Neural cell (in vitro differentiated cells): ENCODE data around the gene ITGB7. TPM values are rescaled to one million over a fixed set of nuclear protein-coding genes. Genes with fewer than 3 reads are reported as not detected.

Experiments used
- H2AFZ ChIP-seq: fragments of 200-600, 300-800 bp; sonication (generic), shearing (Covaris generic); 2 replicates; pipeline ENCODE4 v1.6.0; 2014; ENCODE audit warnings: low read depth, mild to moderate bottlenecking, antibody characterized with exemption, low read length, moderate library complexity
- H3F3A ChIP-seq: fragments of 200-600 bp; shearing (Covaris generic); 2 replicates; pipeline ENCODE4 v1.6.1; 2016; ENCODE audit warnings: mild to moderate bottlenecking, moderate library complexity, mixed read lengths, antibody characterized with exemption, low read length; ENCODE audit not compliant: insufficient read depth, poor library complexity, severe bottlenecking
- H3K27ac ChIP-seq: fragments of 200-600, 300-800 bp; sonication (generic), shearing (Covaris generic); 2 replicates; pipeline ENCODE4 v1.5.1; 2014; ENCODE audit warnings: mild to moderate bottlenecking, low read length, moderate library complexity
- H3K27me3 ChIP-seq: fragments of 300-800, 200-600 bp; sonication (generic), shearing (Covaris generic); 2 replicates; pipeline ENCODE4 v1.6.0; 2014; ENCODE audit warnings: mild to moderate bottlenecking, low read depth, low read length, moderate library complexity; ENCODE audit not compliant: insufficient read depth
- H3K36me3 ChIP-seq: fragments of 300-800, 200-600 bp; sonication (generic), shearing (Covaris generic); 2 replicates; pipeline ENCODE4 v1.5.1; 2014; ENCODE audit warnings: mild to moderate bottlenecking, antibody characterized with exemption, low read length, moderate library complexity; ENCODE audit not compliant: insufficient read depth
- H3K4me2 ChIP-seq: fragments of 300-800, 200-600 bp; sonication (generic), shearing (Covaris generic); 2 replicates; pipeline ENCODE4 v1.6.0; 2014; ENCODE audit warnings: mild to moderate bottlenecking, low read length
- H3K4me3 ChIP-seq: fragments of 300-800, 200-600 bp; sonication (generic), shearing (Covaris generic); 2 replicates; pipeline ENCODE4 v1.5.1; 2014; ENCODE audit warnings: mild to moderate bottlenecking, low read length, moderate library complexity
- H3K79me2 ChIP-seq: fragments of 200-600 bp; shearing (Covaris generic); replicated peaks from 2 replicates; pipeline ENCODE4 v1.6.0; 2014; ENCODE audit warnings: mild to moderate bottlenecking, low read length, moderate library complexity; ENCODE audit not compliant: insufficient read depth
- H3K9ac ChIP-seq: fragments of 300-800, 200-600 bp; sonication (generic), shearing (Covaris generic); 2 replicates; pipeline ENCODE4 v1.6.1; 2016; ENCODE audit warnings: mild to moderate bottlenecking, low read length, mixed read lengths
- H3K9me2 ChIP-seq: fragments of 200-600 bp; shearing (Covaris generic); 2 replicates; pipeline ENCODE4 v1.6.1; 2016; ENCODE audit warnings: mild to moderate bottlenecking, low read length, mixed read lengths; ENCODE audit not compliant: insufficient read depth
- H3K9me3 ChIP-seq: fragments of 200-600, 300-800 bp; sonication (generic), shearing (Covaris generic); 2 replicates; pipeline ENCODE4 v1.6.1; 2016; ENCODE audit warnings: mild to moderate bottlenecking, mixed run types, low read length, moderate library complexity, mixed read lengths
- H4K20me1 ChIP-seq: fragments of 200-600 bp; shearing (Covaris generic); 2 replicates; pipeline ENCODE4 v1.6.1; 2016; ENCODE audit warnings: mild to moderate bottlenecking, mixed run types; ENCODE audit not compliant: insufficient read depth
- CTCF ChIP-seq: fragments of 450-650 bp; IDR thresholded peaks from 2 replicates; pipeline ENCODE4 v1.5.1; 2014; ENCODE audit warnings: antibody characterized with exemption, mild to moderate bottlenecking, moderate library complexity; ENCODE audit not compliant: poor library complexity, severe bottlenecking
- EP300 ChIP-seq: fragments of 450-650 bp; conservative IDR thresholded peaks from 2 replicates; pipeline ENCODE4 v1.6.1; 2014; ENCODE audit warnings: antibody characterized with exemption, mild to moderate bottlenecking, moderate library complexity; ENCODE audit not compliant: poor library complexity, severe bottlenecking
- EZH2 ChIP-seq: fragments of 200-600, 300-800 bp; shearing (Covaris generic), sonication (generic); IDR thresholded peaks from 2 replicates; pipeline ENCODE4 v1.6.1; 2014; ENCODE audit warnings: antibody characterized with exemption, low read length, borderline replicate concordance, mild to moderate bottlenecking; ENCODE audit not compliant: insufficient read depth, poor library complexity, severe bottlenecking
- MXI1 ChIP-seq: fragments of 450-650 bp; conservative IDR thresholded peaks from 2 replicates; pipeline ENCODE4 v1.6.1; 2014; ENCODE audit warnings: antibody characterized with exemption, mild to moderate bottlenecking; ENCODE audit not compliant: poor library complexity, severe bottlenecking
- POLR2AphosphoS5 ChIP-seq: IDR thresholded peaks from 2 replicates; pipeline ENCODE4 v1.6.1; 2012
- RAD21 ChIP-seq: fragments of 450-650 bp; conservative IDR thresholded peaks from 2 replicates; pipeline ENCODE4 v1.6.1; 2014; ENCODE audit warnings: antibody characterized with exemption, mild to moderate bottlenecking, moderate library complexity
- REST ChIP-seq: IDR thresholded peaks from 2 replicates; pipeline ENCODE4 v1.6.1; 2012; ENCODE audit warnings: borderline replicate concordance
- SMC3 ChIP-seq: fragments of 450-650 bp; conservative IDR thresholded peaks from 2 replicates; pipeline ENCODE4 v1.6.1; 2014; ENCODE audit warnings: antibody characterized with exemption, mild to moderate bottlenecking, moderate library complexity; ENCODE audit not compliant: poor library complexity
- TAF1 ChIP-seq: IDR thresholded peaks from 2 replicates; pipeline ENCODE4 v1.6.1; 2012; ENCODE audit warnings: low read depth
- polyA plus RNA-seq: library from polyadenylated mRNA; depleted of rRNA; stranded (reverse); fragments of >200 nt; gene quantifications from 2 replicates; pipeline ENCODE4 v1.2.3, GENCODE V29; 2014

The ITGB7 gene
- polyA plus RNA-seq, 1 donor from 2014 or later = not detected

DNA sequence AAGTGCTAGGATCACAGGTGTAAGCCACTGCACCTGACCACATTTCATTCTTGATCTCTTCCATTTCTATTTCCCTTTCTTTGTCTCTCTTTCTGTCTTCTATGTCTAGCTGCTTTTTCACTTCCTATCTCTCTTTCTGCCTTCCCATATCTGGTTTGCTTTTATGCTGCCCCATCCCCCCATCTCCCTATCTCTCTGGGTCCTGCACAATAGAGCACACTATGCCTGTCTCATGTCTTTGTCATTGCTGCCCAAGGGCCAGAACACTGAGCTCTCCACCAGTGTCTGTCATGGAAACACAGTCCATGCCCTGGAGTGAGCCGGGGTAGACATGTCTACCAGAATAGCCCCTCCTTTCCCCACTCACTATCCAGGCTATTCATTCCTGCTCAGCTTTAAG is 37.3 kb upstream of the ITGB7 start:
- no peak overlapping the region for H3K9ac ChIP-seq
- H3K9me2 ChIP-seq = no peaks in the 10 kb centered on the region
- H3K79me2 ChIP-seq = no peaks in the 10 kb centered on the region
- H3K4me3 ChIP-seq = no peak overlapping the region
- TF ChIP-seq TAF1 (no peak), SMC3 (no peak), EP300 (no peak)
- H3K9me3 ChIP-seq = no peaks in the 10 kb centered on the region
- no peak overlapping the region for H3K27ac ChIP-seq
- no peaks in the 10 kb centered on the region for H3K36me3 ChIP-seq
- no peak overlapping the region for H2AFZ ChIP-seq
- no peaks in the 10 kb centered on the region for H3K27me3 ChIP-seq
- no peaks in the 10 kb centered on the region for H3F3A ChIP-seq
- no peak overlapping the region for H3K4me2 ChIP-seq
- H4K20me1 ChIP-seq = no peaks in the 10 kb centered on the region

DNA sequence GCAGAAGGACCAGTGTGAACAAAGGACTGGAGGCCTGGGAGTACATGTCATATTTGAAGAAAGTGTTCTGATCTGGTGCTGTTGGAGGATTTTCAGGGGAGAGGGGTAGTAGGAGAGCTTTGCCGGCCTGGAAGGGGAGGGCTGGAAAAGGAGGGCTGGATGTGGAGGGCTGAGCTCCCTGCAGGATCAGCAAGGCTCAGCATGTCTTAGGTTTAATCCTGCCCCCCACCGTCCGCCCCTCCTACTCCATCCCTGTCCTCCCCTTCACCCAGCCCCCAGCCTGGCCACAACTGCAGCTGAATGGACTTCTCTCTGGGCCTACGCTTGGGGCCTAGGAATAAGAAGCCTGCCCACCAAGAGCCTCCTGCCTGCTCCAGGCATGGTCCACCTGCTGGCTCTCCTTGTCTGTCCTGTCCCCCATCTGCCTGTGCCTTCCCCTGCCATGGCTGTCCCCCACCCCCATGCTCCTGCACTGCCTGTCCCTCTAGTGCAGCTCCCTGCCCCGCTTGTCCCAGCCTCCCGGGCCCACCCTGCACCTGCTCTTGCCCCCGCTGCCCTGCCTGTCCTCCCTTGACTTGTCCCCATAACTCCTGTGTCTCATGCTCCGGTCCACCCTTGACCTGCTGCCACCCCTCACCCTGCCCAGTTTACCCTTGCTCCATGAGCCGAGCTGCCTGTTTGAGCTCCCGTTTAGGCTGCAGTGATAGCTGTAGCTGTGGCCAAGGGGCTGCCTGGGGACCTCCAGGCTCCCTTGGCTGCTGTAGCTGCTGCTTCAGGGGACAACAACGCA is 34.8 kb upstream of the ITGB7 start:
- Histone ChIP-seq H3K9ac (no peak overlapping the region), H3K4me3 (no peak overlapping the region), H2AFZ (no peak overlapping the region), H4K20me1 (no peaks in the 10 kb centered on the region), H3K27me3 (no peaks in the 10 kb centered on the region), H3K27ac (no peak overlapping the region), H3K9me3 (no peaks in the 10 kb centered on the region), H3K79me2 (no peaks in the 10 kb centered on the region), H3K36me3 (no peaks in the 10 kb centered on the region), H3K9me2 (no peaks in the 10 kb centered on the region), H3F3A (no peaks in the 10 kb centered on the region), H3K4me2 (no peak overlapping the region)
- TF ChIP-seq REST (no peak), SMC3 (no peak), RAD21 (no peak), CTCF (no peak), EZH2 (no peak), MXI1 (no peak), POLR2AphosphoS5 (no peak), EP300 (no peak), TAF1 (no peak)
